HepG2 (cell line): ENCODE data around the gene UEVLD. TPM values are rescaled to one million over a fixed set of nuclear protein-coding genes. Genes with fewer than 3 reads are reported as not detected.

ENCODE experiments used
- TARDBP ChIP-seq: sonication (generic); formaldehyde crosslinking; IDR thresholded peaks from 2 replicates; pipeline ENCODE4 v1.8.0; 2022; ENCODE audit warnings: mild to moderate bottlenecking, missing genetic modification reagents
- ZNF33B ChIP-seq: sonication (generic); formaldehyde crosslinking; IDR thresholded peaks from 2 replicates; pipeline ENCODE4 v1.5.1; 2020; ENCODE audit warnings: mild to moderate bottlenecking, missing genetic modification reagents
- ZNF382 ChIP-seq: sonication (generic); formaldehyde crosslinking; IDR thresholded peaks from 2 replicates; pipeline ENCODE4 v1.5.0; 2020; ENCODE audit warnings: missing genetic modification reagents, mild to moderate bottlenecking, borderline replicate concordance
- ZNF713 ChIP-seq: sonication (generic); formaldehyde crosslinking; IDR thresholded peaks from 2 replicates; pipeline ENCODE4 v1.4.0; 2020; ENCODE audit warnings: mild to moderate bottlenecking, missing genetic modification reagents
- ZNF781 ChIP-seq: sonication (generic); formaldehyde crosslinking; IDR thresholded peaks from 2 replicates; pipeline ENCODE4 v1.5.1; 2020; ENCODE audit warnings: borderline replicate concordance, mild to moderate bottlenecking, missing genetic modification reagents; ENCODE audit errors: not compliant biosample characterization
- polyA plus RNA-seq, 8 experiments: library from polyadenylated mRNA; depleted of rRNA in 3 of 8; stranded (reverse) in 7 of 8; unstranded in 1 of 8; fragments of >200 nt; fragmentation: Illumina TruSeq in 4 of 8; extraction: Trizol in 4 of 8; gene quantifications; 2 replicates each; pipeline versions ENCODE4 v1.2.1 to v1.2.3, GENCODE V29; 2011 to 2016; ENCODE audit warnings: low read depth in 4 of 8, missing spikeins in 1 of 8, mixed read lengths in 1 of 8; ENCODE audit not compliant: insufficient read depth in 1 of 8
- total RNA-seq, 5 experiments: library from RNA; depleted of rRNA; stranded (reverse); fragments of >200 nt; fragmentation: Illumina TruSeq; extraction: Trizol; gene quantifications; 2 replicates each; pipeline ENCODE4 v1.2.3, GENCODE V29; 2016; ENCODE audit warnings: low read depth in 1 of 5
- TF ChIP-seq, protein P1 (sequence below), 2 experiments: fragments of 450-650 bp in 1 of 2; sonication (generic) in 1 of 2; formaldehyde crosslinking in 1 of 2; IDR thresholded peaks; 2 replicates each; pipeline versions ENCODE4 v1.6.1 to v1.8.0; 2016 to 2022; ENCODE audit warnings: antibody characterized with exemption in 1 of 2, mild to moderate bottlenecking in 1 of 2, missing genetic modification reagents in 1 of 2
- TF ChIP-seq, protein P2 (sequence below): sonication (generic); formaldehyde crosslinking; IDR thresholded peaks from 2 replicates; pipeline ENCODE4 v1.5.1; 2020; ENCODE audit warnings: missing genetic modification reagents, mild to moderate bottlenecking, borderline replicate concordance
- TF ChIP-seq, protein P3 (sequence below): IDR thresholded peaks from 2 replicates; pipeline ENCODE4 v1.6.1; 2016
- TF ChIP-seq, protein P4 (sequence below): sonication (generic); formaldehyde crosslinking; IDR thresholded peaks from 2 replicates; pipeline ENCODE4 v1.8.0; 2022; ENCODE audit warnings: low read depth, missing genetic modification reagents
- TF ChIP-seq, protein P5 (sequence below): sonication (generic); formaldehyde crosslinking; IDR thresholded peaks from 2 replicates; pipeline ENCODE4 v1.5.1; 2020; ENCODE audit warnings: missing genetic modification reagents, mild to moderate bottlenecking, borderline replicate concordance

Gene UEVLD
- total and polyA plus RNA-seq, 2 of the 13 experiments (the other 11 are each of a cell fraction or from before 2014, with no cell fraction given), result 5.7 to 13.7 TPM

DNA sequence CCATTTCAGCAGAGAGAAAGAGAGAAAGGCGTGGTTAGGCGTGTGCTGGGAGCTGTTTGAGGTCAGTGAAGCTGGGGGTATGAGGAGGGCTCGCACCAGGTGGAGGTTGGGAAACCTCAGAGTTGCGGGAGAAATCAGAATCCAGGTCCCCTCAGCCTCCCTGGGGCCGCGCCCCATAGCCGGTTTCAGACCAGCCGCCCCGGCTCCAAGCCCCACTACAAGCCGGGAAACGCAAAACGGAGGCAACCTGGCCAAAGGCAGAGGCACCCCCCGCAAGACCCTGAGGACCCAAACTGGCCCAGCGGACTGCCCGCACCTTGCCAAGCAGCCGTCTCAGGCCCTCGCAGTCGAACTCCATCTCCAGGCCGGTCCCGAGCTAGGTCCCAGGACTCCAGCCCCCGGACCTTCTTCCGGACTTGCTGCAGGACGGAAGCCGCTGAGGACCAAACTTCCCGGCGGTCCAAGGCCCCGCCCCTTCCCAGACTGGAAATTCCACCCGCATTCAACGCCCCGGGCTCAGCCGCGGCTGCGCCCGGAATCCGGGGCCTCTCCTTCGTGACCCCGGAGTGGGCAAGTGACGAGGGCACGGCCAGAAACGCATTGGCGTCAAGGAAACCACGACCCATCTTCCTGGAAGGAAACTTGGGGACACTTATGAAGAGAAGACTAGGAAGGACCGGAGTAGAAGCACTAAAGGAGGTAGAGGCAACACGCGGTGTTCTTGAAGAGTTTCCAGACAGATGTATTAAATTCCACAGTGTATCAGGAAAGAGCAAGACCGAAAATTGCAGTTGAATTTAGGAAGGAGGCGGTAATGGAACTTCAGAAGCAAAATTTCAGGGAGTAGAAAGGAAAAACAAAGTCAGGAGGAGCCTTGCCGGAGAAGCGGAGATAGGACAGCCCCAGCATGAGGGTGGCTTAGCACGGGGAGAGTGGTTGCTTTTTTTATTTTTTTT lies at the start of gene UEVLD (continued):
- TF ChIP-seq, protein P1, sequence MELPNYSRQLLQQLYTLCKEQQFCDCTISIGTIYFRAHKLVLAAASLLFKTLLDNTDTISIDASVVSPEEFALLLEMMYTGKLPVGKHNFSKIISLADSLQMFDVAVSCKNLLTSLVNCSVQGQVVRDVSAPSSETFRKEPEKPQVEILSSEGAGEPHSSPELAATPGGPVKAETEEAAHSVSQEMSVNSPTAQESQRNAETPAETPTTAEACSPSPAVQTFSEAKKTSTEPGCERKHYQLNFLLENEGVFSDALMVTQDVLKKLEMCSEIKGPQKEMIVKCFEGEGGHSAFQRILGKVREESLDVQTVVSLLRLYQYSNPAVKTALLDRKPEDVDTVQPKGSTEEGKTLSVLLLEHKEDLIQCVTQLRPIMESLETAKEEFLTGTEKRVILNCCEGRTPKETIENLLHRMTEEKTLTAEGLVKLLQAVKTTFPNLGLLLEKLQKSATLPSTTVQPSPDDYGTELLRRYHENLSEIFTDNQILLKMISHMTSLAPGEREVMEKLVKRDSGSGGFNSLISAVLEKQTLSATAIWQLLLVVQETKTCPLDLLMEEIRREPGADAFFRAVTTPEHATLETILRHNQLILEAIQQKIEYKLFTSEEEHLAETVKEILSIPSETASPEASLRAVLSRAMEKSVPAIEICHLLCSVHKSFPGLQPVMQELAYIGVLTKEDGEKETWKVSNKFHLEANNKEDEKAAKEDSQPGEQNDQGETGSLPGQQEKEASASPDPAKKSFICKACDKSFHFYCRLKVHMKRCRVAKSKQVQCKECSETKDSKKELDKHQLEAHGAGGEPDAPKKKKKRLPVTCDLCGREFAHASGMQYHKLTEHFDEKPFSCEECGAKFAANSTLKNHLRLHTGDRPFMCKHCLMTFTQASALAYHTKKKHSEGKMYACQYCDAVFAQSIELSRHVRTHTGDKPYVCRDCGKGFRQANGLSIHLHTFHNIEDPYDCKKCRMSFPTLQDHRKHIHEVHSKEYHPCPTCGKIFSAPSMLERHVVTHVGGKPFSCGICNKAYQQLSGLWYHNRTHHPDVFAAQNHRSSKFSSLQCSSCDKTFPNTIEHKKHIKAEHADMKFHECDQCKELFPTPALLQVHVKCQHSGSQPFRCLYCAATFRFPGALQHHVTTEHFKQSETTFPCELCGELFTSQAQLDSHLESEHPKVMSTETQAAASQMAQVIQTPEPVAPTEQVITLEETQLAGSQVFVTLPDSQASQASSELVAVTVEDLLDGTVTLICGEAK (IDR thresholded peaks at IDR 0.05), result no peak
- TF ChIP-seq, protein P1 (CRISPR knock-in tag; IDR thresholded peaks at IDR 0.05), result no peak; the same call in 1 of the 2 replicates
- TF ChIP-seq TARDBP (no peak; the same call in 1 of the 2 replicates), ZNF33B (peak; percentile 93), ZNF382 (no peak), ZNF713 (CRISPR knock-in tag) (no peak), ZNF781 (CRISPR knock-in tag) (no peak)
- TF ChIP-seq, protein P2, sequence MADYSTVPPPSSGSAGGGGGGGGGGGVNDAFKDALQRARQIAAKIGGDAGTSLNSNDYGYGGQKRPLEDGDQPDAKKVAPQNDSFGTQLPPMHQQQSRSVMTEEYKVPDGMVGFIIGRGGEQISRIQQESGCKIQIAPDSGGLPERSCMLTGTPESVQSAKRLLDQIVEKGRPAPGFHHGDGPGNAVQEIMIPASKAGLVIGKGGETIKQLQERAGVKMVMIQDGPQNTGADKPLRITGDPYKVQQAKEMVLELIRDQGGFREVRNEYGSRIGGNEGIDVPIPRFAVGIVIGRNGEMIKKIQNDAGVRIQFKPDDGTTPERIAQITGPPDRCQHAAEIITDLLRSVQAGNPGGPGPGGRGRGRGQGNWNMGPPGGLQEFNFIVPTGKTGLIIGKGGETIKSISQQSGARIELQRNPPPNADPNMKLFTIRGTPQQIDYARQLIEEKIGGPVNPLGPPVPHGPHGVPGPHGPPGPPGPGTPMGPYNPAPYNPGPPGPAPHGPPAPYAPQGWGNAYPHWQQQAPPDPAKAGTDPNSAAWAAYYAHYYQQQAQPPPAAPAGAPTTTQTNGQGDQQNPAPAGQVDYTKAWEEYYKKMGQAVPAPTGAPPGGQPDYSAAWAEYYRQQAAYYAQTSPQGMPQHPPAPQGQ, result peak; percentile 61; the same call in 1 of the 2 replicates
- TF ChIP-seq, protein P3, sequence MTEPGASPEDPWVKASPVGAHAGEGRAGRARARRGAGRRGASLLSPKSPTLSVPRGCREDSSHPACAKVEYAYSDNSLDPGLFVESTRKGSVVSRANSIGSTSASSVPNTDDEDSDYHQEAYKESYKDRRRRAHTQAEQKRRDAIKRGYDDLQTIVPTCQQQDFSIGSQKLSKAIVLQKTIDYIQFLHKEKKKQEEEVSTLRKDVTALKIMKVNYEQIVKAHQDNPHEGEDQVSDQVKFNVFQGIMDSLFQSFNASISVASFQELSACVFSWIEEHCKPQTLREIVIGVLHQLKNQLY, result no peak
- TF ChIP-seq, protein P4, sequence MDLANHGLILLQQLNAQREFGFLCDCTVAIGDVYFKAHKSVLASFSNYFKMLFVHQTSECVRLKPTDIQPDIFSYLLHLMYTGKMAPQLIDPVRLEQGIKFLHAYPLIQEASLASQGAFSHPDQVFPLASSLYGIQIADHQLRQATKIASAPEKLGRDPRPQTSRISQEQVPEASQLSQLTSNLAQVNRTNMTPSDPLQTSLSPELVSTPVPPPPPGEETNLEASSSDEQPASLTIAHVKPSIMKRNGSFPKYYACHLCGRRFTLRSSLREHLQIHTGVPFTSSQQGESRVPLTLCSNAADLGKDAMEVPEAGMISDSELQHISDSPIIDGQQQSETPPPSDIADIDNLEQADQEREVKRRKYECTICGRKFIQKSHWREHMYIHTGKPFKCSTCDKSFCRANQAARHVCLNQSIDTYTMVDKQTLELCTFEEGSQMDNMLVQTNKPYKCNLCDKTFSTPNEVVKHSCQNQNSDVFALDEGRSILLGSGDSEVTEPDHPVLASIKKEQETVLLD (CRISPR knock-in tag), result no peak
- TF ChIP-seq, protein P5, sequence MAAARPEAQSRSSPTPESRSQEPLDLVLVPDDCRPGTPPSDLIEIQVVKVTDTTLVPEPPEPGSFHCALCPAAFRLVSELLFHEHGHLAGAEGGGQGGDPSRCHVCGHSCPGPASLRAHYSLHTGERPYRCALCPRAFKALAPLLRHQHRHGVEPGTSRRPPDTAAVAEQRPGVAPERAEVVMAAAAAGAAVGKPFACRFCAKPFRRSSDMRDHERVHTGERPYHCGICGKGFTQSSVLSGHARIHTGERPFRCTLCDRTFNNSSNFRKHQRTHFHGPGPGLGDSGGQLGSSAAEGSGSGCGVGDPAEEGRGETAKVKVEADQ (CRISPR knock-in tag), result peak; percentile 89
